OCI-LY1 (cell line): ENCODE measurements around the gene FBXO41.

Source experiments
- EZH2 ChIP-seq: fragments of 200-600 bp; sonication (generic), shearing (Covaris generic); IDR thresholded peaks from 2 replicates; pipeline ENCODE4 v1.8.0; 2017; ENCODE audit warnings: borderline replicate concordance, mixed run types, mild to moderate bottlenecking, antibody characterized with exemption, low read length, moderate library complexity, mixed read lengths
- TF ChIP-seq, protein P1 (sequence below): fragments of 200-600 bp; sonication (generic), shearing (Covaris generic); IDR thresholded peaks from 2 replicates; pipeline ENCODE4 v1.5.1; 2017; ENCODE audit warnings: mild to moderate bottlenecking, antibody characterized with exemption, low read length, moderate library complexity, mixed read lengths

DNA sequence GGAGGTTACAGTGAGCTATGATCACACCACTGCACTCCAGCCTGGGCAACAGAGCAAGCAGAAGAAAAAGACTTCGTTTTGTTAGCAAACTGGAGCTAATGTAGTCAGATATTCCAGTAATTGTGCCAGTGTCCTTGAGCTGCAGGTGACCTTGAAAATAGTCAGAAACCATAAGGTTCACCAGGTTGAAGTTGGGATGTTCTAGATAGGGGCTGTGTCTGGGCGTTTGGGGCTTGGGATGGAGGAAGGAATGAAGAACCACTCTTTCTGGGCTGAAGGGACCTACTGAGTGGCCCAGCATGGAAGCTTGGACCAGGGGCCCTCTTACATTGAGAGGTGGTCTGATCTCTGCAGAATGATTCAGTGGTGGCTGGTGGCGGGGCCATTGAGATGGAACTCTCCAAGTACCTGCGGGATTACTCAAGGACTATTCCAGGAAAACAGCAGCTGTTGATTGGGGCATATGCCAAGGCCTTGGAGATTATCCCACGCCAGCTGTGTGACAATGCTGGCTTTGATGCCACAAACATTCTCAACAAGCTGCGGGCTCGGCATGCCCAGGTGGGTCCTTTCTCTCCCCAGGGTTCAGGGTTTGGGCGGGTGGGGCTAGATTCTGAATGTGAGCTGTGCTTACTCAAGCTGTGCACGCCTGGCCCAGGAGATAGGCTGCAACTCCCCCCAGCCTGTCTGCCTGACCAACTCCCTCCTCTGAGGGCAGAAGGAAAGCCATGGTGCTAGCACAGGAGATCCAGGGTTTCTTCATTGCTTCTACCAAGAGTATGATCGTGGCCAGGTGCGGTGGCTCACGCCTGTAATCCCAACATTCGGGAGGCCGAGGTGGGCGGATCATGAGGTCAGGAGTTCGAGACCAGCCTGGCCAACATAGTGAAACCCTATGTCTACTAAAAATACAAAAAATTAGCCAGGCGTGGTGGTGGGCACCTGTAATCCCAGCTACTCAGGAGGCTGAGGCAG is 33.1 kb downstream of the FBXO41 start:
- TF ChIP-seq EZH2 = no peak
- TF ChIP-seq, protein P1, sequence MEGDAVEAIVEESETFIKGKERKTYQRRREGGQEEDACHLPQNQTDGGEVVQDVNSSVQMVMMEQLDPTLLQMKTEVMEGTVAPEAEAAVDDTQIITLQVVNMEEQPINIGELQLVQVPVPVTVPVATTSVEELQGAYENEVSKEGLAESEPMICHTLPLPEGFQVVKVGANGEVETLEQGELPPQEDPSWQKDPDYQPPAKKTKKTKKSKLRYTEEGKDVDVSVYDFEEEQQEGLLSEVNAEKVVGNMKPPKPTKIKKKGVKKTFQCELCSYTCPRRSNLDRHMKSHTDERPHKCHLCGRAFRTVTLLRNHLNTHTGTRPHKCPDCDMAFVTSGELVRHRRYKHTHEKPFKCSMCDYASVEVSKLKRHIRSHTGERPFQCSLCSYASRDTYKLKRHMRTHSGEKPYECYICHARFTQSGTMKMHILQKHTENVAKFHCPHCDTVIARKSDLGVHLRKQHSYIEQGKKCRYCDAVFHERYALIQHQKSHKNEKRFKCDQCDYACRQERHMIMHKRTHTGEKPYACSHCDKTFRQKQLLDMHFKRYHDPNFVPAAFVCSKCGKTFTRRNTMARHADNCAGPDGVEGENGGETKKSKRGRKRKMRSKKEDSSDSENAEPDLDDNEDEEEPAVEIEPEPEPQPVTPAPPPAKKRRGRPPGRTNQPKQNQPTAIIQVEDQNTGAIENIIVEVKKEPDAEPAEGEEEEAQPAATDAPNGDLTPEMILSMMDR = no peak
